SKM-1 treated with dmso at 0.1 percent for 144 hours (cell line): ENCODE results near the gene RAP1GDS1.

Experiments
- DNase-seq: peaks from one replicate; lab custom pipeline; 2025; ENCODE audit not compliant: unreplicated experiment; lab: John Stamatoyannopoulos, UW

RAP1GDS1 gene, protein sequence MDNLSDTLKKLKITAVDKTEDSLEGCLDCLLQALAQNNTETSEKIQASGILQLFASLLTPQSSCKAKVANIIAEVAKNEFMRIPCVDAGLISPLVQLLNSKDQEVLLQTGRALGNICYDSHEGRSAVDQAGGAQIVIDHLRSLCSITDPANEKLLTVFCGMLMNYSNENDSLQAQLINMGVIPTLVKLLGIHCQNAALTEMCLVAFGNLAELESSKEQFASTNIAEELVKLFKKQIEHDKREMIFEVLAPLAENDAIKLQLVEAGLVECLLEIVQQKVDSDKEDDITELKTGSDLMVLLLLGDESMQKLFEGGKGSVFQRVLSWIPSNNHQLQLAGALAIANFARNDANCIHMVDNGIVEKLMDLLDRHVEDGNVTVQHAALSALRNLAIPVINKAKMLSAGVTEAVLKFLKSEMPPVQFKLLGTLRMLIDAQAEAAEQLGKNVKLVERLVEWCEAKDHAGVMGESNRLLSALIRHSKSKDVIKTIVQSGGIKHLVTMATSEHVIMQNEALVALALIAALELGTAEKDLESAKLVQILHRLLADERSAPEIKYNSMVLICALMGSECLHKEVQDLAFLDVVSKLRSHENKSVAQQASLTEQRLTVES

DNA sequence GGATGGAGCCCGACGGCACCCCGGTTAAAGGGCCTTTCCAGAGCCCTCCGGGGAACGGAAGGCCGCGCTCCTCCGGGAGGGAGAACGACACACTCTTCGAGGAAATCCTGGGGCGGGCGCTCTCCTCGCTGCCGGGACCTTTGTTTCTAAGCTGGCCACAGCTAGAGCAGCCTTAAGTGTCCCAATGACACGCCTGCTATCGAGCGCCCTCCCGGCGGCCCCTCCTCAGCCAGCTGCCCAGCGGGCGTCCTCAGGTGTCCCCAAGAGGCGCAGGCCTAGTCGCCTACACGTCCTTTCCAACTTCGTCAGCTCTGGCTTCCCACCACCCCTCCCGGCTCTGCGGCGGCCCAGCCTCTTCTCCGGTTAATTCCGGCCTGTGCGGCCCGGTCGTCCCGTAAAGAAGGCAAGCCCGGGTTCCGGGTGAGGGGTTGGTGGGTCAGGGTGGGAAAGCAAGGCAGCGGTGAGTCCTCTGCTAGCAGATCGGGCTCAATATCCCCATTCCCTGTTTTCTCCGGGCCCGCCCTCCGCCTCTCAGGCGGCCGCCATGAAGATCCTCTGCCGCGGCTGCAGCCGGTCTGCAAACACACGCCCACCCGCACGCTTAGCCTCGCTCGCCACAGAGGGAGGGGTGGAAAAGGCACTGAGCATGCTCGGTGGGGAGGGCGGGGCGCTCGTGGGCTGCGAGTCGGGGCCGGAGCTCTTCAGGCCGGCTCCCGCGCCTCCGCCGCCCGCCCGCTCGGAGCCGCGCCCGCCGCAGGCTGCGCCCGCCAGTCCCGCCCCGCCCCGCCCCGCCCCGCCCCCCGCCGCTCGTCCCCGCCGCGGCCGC, at the start of gene RAP1GDS1:
RAP1GDS1 (plus strand) TSS at position 806 of the 826 bp plus-strand sequence. CDS start 182 bp downstream, outside the sequence.
- peak; percentile 88 for DNase-seq

DNA sequence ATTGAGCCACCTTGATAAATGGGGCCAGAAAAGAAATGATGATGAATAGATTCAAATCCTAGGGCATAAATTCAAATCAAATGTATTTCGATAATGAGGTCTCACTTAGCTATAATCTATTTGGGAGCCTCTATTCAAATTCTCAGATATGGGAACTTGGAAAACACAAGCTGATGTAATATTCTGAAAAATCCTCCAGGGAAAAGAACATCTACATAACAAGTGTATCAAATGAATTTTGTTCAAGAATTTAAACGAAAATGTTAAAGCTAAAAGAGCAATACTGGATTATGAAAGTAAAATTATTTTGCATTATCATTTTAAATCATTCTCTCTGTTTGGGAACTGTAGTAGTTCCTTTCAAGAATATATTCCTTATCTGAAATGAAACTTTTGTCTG, 38.9 kb upstream of the RAP1GDS1 start:
- DNase-seq: no peak

DNA sequence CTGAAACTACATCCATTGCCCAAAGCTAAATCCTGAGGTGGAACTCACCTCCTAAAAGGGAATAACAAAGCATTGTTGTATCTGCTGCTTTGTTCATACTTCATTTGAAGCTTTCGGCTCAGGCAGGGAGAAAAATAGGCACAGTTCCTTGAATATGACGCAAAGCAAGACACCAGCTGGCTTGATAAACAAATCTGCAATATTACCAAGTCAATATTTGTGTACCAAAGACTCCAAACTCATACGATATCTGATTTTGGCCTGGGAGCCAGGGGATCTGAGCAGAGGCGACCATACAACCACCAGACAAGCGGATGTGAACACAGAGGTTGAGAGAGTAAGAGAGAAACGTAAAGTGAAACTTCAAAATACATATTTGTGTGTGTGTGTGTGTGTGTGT, 34.8 kb upstream of the RAP1GDS1 start:
- no peak for DNase-seq

DNA sequence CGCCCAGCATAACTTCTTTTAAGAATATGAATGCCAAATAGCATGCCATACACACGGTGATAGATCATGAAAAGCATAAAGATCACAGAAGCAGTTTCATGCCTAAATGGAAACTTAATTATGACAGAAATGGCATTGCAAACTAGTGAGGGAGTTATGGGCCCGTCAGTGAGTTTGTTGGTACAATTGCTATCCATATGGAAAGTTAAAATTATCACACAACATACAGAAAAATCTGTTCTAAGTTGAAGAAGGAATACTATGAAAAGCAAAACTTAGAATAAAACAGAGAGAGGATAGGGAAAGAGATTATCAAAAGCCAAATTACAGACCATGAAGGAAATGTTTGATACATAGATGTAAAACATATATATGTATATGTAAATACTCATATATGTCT, 30.2 kb upstream of the RAP1GDS1 start:
- DNase-seq: no peak

DNA sequence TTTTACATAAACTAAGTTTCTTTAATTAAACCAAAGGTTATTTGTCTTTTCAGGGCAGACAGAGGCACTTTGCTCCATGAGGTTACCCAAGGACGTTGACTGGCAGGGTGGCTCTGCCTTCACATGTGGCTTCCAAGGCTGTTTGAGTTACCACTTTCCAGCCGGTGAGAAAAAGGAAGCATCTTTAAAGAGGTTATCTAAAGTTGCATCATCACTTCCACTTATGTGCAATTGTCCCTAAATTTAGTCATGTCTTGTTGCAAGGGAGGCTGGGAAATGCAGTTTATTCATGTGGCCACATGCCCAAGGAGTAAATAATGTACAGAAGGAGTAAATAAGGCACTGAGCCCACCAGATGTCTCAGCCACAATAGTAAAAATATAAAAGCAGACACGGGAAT, 29.0 kb upstream of the RAP1GDS1 start:
- DNase-seq: peak; percentile 98

DNA sequence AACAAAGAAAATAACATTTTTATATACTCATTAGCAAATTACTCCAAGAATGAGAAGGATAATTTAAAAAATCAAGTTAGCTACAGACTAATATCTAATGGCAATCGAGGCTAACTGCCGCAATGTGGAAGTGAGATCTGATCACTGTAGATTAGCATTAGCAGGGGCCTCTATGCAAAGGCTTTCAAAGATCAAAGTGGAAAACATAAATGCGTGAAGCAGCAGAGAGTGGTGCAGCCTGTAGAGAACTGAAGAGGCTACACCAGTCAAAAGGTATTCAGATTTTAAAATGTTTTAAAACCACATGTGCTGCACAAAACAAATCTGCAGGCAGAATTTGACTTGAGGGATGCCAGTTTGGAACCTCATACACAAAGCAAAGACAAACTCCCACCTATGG, 24.0 kb upstream of the RAP1GDS1 start:
- DNase-seq: no peak

DNA sequence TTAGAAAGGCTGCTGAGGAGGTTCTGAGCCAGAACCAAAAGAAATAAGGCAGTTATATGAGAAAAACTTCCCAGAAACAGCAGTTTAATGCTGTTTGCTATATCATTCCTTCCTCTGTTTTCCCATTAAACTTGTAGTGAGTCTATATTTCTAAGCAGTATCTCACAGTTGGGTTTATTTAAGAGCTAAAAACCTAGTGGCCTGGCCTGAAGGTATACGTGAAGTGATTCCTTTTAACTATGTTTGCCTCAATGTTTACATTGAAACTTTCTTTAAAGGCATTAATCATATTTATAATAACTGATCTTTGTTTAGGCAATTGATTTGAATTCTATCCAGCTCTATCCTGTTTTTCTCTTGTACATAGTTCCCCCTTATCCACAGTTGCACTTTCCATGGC, 19.1 kb upstream of the RAP1GDS1 start:
- DNase-seq: no peak

DNA sequence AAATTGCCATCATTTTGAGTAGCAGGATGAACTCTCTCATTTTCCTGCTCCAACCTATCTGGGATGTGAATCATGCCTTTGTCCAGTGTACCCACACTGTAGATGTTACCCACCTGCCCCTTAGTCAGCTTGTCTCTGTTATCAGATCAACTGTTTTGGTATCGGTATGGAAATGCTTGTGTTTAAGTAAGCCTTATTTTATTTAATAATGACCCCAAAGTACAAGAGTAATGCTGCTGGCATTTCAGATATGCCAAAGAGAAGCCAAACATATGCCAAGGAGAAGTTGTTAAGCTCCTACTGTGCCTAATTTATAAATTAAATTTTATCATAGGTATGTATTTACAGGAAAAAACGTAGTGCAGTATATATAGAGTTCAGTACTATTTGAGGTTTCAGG, 18.6 kb upstream of the RAP1GDS1 start:
- no peak for DNase-seq

DNA sequence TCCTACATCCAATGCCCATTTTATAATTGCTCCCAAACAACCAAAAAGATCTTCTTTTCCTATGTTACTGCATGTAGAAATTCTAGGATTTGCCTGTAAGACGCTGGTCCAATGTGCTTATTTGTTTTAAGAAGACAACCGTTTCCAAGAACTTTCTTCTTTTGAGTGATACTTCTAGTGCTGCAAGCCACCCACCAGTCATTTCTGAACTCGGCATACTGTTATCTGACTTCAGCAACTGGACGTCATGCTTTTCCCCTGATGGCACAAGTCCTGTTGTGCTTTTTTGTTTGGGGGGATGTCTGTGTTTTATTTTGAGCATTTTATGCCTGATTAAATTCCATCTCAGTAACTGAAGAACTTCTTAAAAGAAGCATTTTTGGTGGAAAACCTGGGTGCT, 16.0 kb upstream of the RAP1GDS1 start:
- DNase-seq: no peak

DNA sequence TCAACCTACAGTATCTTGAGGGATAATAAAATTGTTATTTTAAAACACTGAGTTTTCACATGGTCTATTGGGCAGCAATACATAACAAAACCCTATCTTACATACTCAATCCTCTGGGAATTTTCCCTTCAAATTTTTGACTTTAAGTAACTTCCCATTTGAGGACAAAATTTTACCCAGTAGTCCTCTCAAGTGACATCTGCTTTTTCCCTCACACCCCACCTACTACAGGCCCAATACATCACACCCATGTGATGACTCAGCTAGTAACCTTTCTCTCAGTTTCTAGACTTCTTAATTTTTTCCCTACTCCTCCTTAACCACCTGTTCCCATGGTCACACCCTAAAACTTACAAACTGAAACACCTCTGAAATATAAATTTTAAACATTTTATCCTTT, 12.2 kb upstream of the RAP1GDS1 start:
- DNase-seq: no peak

DNA sequence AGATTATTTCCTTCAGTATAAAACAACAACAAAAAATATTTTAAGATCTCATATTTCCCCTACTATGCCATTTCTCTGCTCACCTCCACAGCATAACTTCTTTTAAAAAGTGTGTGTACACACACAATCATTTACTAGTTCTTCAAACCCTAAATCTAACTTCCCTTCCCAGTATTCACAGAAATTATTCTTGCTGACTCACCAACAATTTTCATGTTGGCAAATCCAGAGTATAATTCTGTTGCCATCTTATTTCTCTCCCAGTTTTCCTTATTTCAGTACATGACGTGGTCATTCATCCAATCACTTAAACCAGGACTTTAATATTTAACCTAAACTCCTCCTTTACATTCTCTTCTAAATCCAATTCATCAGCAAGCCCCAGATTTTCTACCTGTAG, 11.4 kb upstream of the RAP1GDS1 start:
- DNase-seq: no peak

DNA sequence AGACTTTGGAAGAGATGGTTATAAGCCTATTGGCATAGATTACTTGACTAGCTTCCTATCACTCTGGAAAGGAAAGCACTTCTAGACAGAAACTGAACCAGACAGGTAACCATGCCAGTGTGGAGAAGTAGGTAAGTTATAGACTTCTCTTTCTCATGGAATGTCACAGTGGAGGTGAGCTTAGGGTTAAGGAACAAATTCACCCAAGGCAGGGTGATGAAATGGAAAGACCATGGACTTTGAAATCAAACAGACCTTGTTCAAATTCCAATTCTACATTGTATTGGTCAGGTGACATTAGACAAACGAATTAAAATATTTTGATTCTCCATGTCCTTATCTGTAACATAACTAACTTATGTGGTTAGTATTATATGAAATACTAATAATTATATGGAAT, 7.7 kb upstream of the RAP1GDS1 start:
- DNase-seq: no peak

DNA sequence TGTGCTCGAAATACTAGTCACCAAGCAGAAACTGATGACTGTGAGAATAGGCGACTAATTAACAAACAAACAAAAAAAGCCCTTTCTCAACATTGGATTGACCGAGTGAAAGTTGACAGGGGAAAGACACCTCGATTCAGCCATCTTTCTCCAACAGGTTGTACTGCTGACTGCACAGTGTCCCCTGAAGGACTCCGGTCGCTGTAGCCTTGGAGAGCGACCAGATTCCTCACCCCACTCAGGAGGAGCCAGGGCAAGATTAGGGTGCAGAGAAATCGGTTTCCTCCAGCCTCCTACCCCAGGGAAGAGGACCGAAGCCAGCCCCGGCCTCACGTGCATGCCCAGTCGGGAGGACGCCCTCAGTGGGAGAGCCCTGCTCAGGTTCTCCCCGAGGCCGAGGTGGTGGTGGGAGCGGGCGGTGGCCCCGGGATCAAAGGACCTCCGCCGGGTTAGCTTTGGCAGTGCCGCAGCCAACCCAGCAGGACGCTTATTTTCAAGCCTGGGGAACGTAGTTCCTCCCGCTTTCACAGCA, 1.1 kb upstream of the RAP1GDS1 start:
- DNase-seq: no peak

DNA sequence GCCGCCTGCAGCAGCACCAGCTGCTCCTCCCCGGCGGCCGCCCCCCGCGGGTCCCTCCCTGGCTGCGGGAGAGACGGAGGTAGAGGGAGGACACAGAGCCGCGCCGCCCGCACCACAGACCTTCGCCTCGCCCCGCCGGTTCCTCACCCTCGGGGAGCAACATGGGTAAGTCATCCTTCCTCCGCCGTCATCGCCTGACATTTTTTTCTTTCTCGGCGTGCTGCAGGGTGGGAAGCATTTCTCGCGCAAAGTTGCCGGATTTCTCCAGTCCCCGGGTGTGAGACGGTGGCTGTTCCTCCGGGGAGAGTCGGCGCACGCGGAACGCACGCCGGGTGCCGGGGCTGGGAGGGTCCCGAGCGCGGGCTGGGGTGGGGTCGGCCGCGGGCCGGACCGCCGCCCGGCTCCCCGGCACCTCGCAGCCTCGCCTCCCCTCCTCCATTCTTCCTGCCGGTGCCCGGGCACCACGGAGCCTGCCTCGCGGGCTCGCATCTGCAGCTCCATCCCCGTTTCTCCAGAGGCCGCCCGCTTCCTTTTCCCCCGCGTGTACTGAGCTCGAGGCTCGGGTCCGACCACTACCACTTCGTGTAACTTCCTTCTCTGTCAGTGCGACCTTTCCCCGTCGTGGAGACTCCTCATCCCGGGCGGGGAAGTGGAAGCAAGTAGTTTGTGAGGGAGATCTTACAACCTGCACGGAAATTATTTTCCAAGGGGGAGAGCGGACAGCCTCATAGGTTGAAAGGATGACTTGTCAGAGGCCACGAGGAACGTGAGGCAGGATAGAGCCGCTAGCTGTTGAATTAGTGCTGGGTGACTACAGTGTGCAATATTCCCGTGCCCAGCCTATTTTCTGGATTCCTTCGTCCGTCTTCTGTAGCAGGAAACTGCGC, 464 bp downstream of the RAP1GDS1 start:
- peak; percentile 48 for DNase-seq

DNA sequence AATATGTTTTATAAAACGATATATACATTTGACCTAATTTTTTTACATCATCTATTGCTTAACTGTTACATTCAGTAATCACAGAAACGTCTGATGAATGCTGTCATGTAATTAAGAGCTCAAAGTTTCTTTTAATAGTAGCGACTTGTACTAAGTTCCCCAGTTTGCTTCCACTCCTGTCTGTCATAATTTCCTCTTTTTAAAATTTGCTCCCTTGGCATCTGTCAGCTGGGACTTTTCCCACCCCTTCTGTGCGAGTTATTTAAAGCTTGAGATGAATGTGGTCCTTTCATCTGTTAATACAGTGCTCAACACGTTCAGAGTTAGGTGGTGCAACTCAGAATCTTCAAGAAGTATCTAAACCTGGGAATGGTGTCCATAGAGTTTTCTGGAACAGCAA, 1.2 kb downstream of the RAP1GDS1 start:
- DNase-seq: no peak

DNA sequence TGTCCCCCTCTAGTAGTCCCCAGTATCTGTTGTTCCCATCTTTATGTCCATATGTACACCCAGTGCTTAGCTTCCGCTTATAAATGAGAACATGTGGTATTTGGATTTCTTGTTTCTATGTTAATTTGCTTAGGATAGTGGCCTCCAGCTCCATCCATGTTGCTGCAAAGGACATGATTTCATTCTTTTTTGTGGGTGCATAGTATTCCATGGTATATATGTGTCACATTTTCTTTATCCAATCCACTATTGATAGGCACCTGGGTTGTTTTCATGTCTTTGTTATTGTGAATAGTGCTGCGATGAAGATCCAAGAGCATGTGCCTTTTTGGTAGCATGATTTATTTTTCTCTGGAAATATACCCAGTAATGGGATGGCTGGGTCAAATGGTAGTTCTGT, 6.3 kb downstream of the RAP1GDS1 start:
- no peak for DNase-seq

DNA sequence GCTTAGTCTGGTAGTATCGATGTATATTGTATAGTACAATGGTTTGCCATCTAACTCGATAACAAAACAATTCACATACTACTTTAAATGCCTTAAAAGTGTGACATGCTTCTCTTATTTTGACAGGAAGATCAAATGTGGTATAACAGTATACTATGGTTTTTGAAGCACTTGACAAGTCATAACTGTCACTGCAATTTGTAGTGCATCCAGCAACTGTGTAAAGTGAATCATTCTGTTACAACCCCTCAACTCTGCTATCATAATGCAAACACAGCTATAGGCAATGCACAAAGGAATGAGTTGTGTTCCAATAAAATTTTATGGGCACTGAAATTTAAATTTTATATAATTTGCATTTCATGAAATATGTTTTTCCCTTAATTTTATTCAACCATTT, 14.0 kb downstream of the RAP1GDS1 start:
- DNase-seq: no peak

DNA sequence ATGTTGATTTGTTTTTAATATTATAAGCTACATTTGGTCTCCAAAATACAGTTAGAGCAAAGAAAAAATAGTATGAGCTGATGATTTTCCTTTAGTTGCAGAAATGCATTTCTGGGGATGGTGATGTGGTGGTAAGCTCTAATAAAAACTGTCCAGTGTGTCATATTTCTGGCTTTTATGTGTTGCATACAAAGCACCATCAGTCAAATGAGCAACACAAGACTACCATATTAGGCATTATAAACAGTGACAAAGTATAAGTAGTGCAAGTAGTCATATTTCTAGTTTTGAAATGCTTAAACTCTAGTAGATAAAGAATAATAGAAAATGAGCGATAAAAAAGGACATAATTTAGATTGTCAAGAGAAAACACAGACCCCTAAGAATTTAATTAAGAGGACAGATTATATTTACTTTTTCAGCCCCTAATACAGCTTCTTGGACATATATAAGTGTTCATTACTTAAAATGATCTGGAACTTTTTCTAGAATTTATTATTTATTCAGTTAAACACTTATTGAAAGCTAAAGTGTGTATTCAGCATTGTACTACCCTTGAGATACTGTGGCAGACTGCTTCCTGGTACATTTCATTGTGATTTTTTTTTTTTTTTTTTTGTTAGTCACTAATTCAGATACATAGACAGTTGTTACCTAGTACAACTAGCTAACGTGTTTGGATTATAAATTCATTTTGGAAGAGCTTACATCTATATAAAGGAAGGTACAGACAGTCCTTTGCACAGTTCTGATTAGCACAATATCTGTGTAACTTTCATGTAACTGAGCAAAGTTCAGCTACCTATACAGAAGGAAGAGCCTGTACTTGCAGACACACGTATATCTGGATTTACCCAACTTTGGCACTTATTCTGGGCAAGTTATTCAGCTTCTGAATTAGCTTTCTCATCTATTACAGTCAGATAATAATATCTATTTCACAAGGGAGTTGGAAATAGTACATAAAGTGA, 22.3 kb downstream of the RAP1GDS1 start:
- no peak for DNase-seq

DNA sequence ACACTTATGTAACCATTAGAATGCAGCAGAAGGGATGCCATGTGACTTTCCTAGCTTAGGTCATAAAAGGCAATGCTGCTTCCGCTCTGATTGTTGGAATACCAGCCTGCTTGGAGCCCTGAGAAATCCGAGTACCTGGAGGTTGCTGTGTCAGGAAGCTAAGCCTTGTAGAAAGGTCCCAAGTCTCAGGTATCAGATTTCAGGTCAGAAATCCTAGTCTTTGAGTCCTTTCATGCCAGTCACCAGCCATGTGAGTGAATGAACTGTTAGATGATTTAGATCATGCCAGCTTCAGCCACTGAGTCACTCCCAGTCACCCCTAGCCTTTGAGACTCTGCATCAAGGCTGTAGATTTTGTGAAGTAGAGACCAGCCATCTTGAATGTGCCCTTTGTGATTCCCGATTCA, 23.5 kb downstream of the RAP1GDS1 start:
- DNase-seq: no peak
